Measurements from ENCODE around the gene DUSP21.

Gene DUSP21

GRCh38 chrX:44815681-44816080, 28.1 kb upstream of the DUSP21 start:
- no peaks in the 10 kb centered on the region for H3K79me2 ChIP-seq (ENCODE audit: insufficient read depth, low read length)
- TF ChIP-seq EZH2 (IDR thresholded peaks at IDR 0.05; ENCODE audit: borderline replicate concordance, low read length): no peak
- no peak overlapping the region for H2AFZ ChIP-seq (ENCODE audit: low read length)
- no peaks in the 10 kb centered on the region for H3K36me3 ChIP-seq (ENCODE audit: insufficient read depth, low read length)
- no peak overlapping the region for H3K27ac ChIP-seq (ENCODE audit: low read depth, low read length, poor library complexity, severe bottlenecking)
- no peaks in the 10 kb centered on the region for H4K20me1 ChIP-seq (ENCODE audit: insufficient read depth, low read length)
- no peak overlapping the region for H3K9ac ChIP-seq (ENCODE audit: low read length)
- H3K27me3 ChIP-seq (ENCODE audit: insufficient read depth, low read length): no peaks in the 10 kb centered on the region
- no peak overlapping the region for H3K4me3 ChIP-seq (ENCODE audit: low read depth, low read length, poor library complexity, severe bottlenecking)
- no peaks in the 10 kb centered on the region for H3K9me2 ChIP-seq (ENCODE audit: low read depth, low read length)
- no peaks in the 10 kb centered on the region for H3F3A ChIP-seq (ENCODE audit: insufficient read depth, low read length)
- H3K4me2 ChIP-seq (ENCODE audit: low read length): no peak overlapping the region
- no peaks in the 10 kb centered on the region for H3K4me1 ChIP-seq (ENCODE audit: insufficient read depth, low read length, severe bottlenecking)
- H3K9me3 ChIP-seq (ENCODE audit: low read length): no peaks in the 10 kb centered on the region

- H2AFZ ChIP-seq (ENCODE audit: low read length): no peak overlapping the region
- no peaks in the 10 kb centered on the region for H3K79me2 ChIP-seq (ENCODE audit: insufficient read depth, low read length)
- H3K9ac ChIP-seq (ENCODE audit: low read length): no peak overlapping the region
- H3K4me1 ChIP-seq (ENCODE audit: insufficient read depth, low read length, severe bottlenecking): no peaks in the 10 kb centered on the region
- no peak overlapping the region for H3K27ac ChIP-seq (ENCODE audit: low read depth, low read length, poor library complexity, severe bottlenecking)
- no peaks in the 10 kb centered on the region for H3K9me2 ChIP-seq (ENCODE audit: low read depth, low read length)
- H3K9me3 ChIP-seq (ENCODE audit: low read length): no peaks in the 10 kb centered on the region
- TF ChIP-seq CTCF (IDR thresholded peaks at IDR 0.05; ENCODE audit: low read length) (no peak), EZH2 (IDR thresholded peaks at IDR 0.05; ENCODE audit: borderline replicate concordance, low read length) (no peak)
- H3F3A ChIP-seq (ENCODE audit: insufficient read depth, low read length): no peaks in the 10 kb centered on the region
- no peaks in the 10 kb centered on the region for H3K27me3 ChIP-seq (ENCODE audit: insufficient read depth, low read length)
- H4K20me1 ChIP-seq (ENCODE audit: insufficient read depth, low read length): no peaks in the 10 kb centered on the region
- no peaks in the 10 kb centered on the region for H3K36me3 ChIP-seq (ENCODE audit: insufficient read depth, low read length)
- no peak overlapping the region for H3K4me3 ChIP-seq (ENCODE audit: low read depth, low read length, poor library complexity, severe bottlenecking)
- H3K4me2 ChIP-seq (ENCODE audit: low read length): no peak overlapping the region
These were observed 27.5 kb upstream of the DUSP21 start for GRCh38 chrX:44816367-44816766.

- no peaks in the 10 kb centered on the region for H4K20me1 ChIP-seq (ENCODE audit: insufficient read depth, low read length)
- H3K9me2 ChIP-seq (ENCODE audit: low read depth, low read length): no peaks in the 10 kb centered on the region
These were observed 26.8 kb upstream of the DUSP21 start for GRCh38 chrX:44817029-44817428.

More at GRCh38 chrX:44817029-44817428, 26.8 kb upstream of the DUSP21 start:
- TF ChIP-seq CTCF (IDR thresholded peaks at IDR 0.05; ENCODE audit: low read length): no peak
- no peak for TF ChIP-seq EZH2 (IDR thresholded peaks at IDR 0.05; ENCODE audit: borderline replicate concordance, low read length)
- no peaks in the 10 kb centered on the region for H3K36me3 ChIP-seq (ENCODE audit: insufficient read depth, low read length)
- no peaks in the 10 kb centered on the region for H3K9me3 ChIP-seq (ENCODE audit: low read length)
- H3K4me2 ChIP-seq (ENCODE audit: low read length): no peak overlapping the region
- no peak overlapping the region for H3K9ac ChIP-seq (ENCODE audit: low read length)
- no peak overlapping the region for H3K4me3 ChIP-seq (ENCODE audit: low read depth, low read length, poor library complexity, severe bottlenecking)
- no peaks in the 10 kb centered on the region for H3K27me3 ChIP-seq (ENCODE audit: insufficient read depth, low read length)
- H3K4me1 ChIP-seq (ENCODE audit: insufficient read depth, low read length, severe bottlenecking): no peaks in the 10 kb centered on the region
- H3F3A ChIP-seq (ENCODE audit: insufficient read depth, low read length): no peaks in the 10 kb centered on the region
- no peaks in the 10 kb centered on the region for H3K79me2 ChIP-seq (ENCODE audit: insufficient read depth, low read length)
- no peak overlapping the region for H3K27ac ChIP-seq (ENCODE audit: low read depth, low read length, poor library complexity, severe bottlenecking)
- no peak overlapping the region for H2AFZ ChIP-seq (ENCODE audit: low read length)

All from OCI-LY1 (cell line).